CD14-positive monocyte (primary cell): Measurements from ENCODE around the gene ASTN2. TPM values are rescaled to one million over a fixed set of nuclear protein-coding genes. Genes with fewer than 3 reads are reported as not detected.

Source experiments
- DNase-seq, 3 donors: peaks; one replicate each; pipeline ENCODE4 v3.0.0-alpha.2; 2011 to 2022
- H2AFZ ChIP-seq: 2 replicates; pipeline ENCODE4 v1.6.0; 2012; ENCODE audit warnings: mild to moderate bottlenecking, low read depth, low read length, inconsistent platforms; ENCODE audit not compliant: insufficient read depth, poor library complexity, severe bottlenecking
- H3K27ac ChIP-seq, 2 donors: 1 replicate in 1 of 2; 2 replicates in 1 of 2; pipeline ENCODE4 v1.5.1; 2012 to 2013; ENCODE audit warnings: low read length in 2 of 2, control low read depth in 1 of 2, inconsistent platforms in 1 of 2, low read depth in 1 of 2, mild to moderate bottlenecking in 1 of 2
- H3K27me3 ChIP-seq, 2 donors: one replicate each; pipeline versions ENCODE4 v1.6.0 to v1.6.1; 2011 to 2013; ENCODE audit warnings: low read length in 2 of 2; ENCODE audit not compliant: control insufficient read depth in 2 of 2, insufficient read depth in 2 of 2
- H3K36me3 ChIP-seq, 2 donors: replicated peaks in 1 of 2; 1 replicate in 1 of 2; 2 replicates in 1 of 2; pipeline versions ENCODE4 v1.5.1 to v1.6.1; 2012 to 2013; ENCODE audit warnings: low read length in 2 of 2, control low read depth in 1 of 2, inconsistent platforms in 1 of 2, mild to moderate bottlenecking in 1 of 2; ENCODE audit not compliant: insufficient read depth in 2 of 2, control insufficient read depth in 1 of 2
- H3K4me1 ChIP-seq, 2 donors: 1 replicate in 1 of 2; 2 replicates in 1 of 2; pipeline versions ENCODE4 v1.5.1 to v1.6.1; 2012 to 2013; ENCODE audit warnings: low read length in 2 of 2, control low read depth in 1 of 2, inconsistent platforms in 1 of 2, mild to moderate bottlenecking in 1 of 2, moderate library complexity in 1 of 2; ENCODE audit not compliant: insufficient read depth in 2 of 2, control insufficient read depth in 1 of 2
- H3K4me2 ChIP-seq: replicated peaks from 2 replicates; pipeline ENCODE3; 2012; ENCODE audit warnings: low read length, moderate library complexity, mild to moderate bottlenecking; ENCODE audit not compliant: poor library complexity, severe bottlenecking; ENCODE audit errors: extremely low read depth
- H3K4me3 ChIP-seq, 3 experiments: fragments of 200-600 bp in 1 of 3; sonication (generic) in 1 of 3; replicated peaks in 1 of 3; 1 replicate in 2 of 3; 2 replicates in 1 of 3; pipeline ENCODE4 v1.5.1; 2011 to 2013; ENCODE audit warnings: low read length in 3 of 3, mild to moderate bottlenecking in 3 of 3, control low read depth in 2 of 3, low read depth in 2 of 3, inconsistent platforms in 1 of 3, moderate library complexity in 1 of 3
- H3K79me2 ChIP-seq: 2 replicates; pipeline ENCODE4 v1.6.0; 2012; ENCODE audit warnings: mild to moderate bottlenecking, control low read depth, inconsistent platforms, low read length, moderate library complexity; ENCODE audit not compliant: insufficient read depth
- H3K9ac ChIP-seq: 2 replicates; pipeline ENCODE4 v1.6.0; 2017; ENCODE audit warnings: low read length, mild to moderate bottlenecking; ENCODE audit not compliant: insufficient read depth, poor library complexity, severe bottlenecking
- H3K9me3 ChIP-seq, 2 donors: replicated peaks in 1 of 2; 1 replicate in 1 of 2; 2 replicates in 1 of 2; pipeline versions ENCODE4 v1.5.1 to v1.6.1; 2012 to 2013; ENCODE audit warnings: low read length in 2 of 2, control low read depth in 1 of 2; ENCODE audit not compliant: control insufficient read depth in 1 of 2, insufficient read depth in 1 of 2
- H4K20me1 ChIP-seq: 2 replicates; pipeline ENCODE4 v1.6.0; 2012; ENCODE audit warnings: mild to moderate bottlenecking, low read length, control low read depth, moderate library complexity; ENCODE audit not compliant: insufficient read depth
- H3K27ac Mint-ChIP-seq, 7 donors: one replicate each; pipeline ENCODE4 v1.8.0; 2020; ENCODE audit warnings: mild to moderate bottlenecking in 7 of 7, mixed read lengths in 7 of 7, moderate library complexity in 6 of 7, inconsistent platforms in 2 of 7
- H3K27me3 Mint-ChIP-seq, 3 donors: one replicate each; pipeline ENCODE4 v1.8.0; 2021 to 2022; ENCODE audit warnings: low read depth in 3 of 3, mild to moderate bottlenecking in 3 of 3, mixed read lengths in 3 of 3, moderate library complexity in 3 of 3, inconsistent platforms in 1 of 3
- H3K36me3 Mint-ChIP-seq, 2 donors: one replicate each; pipeline ENCODE4 v1.8.0; 2020; ENCODE audit warnings: mixed read lengths in 2 of 2, inconsistent platforms in 1 of 2, mild to moderate bottlenecking in 1 of 2
- H3K4me1 Mint-ChIP-seq: one replicate; pipeline ENCODE4 v1.8.0; 2020; ENCODE audit warnings: mild to moderate bottlenecking, mixed read lengths
- H3K4me3 Mint-ChIP-seq, 2 donors: one replicate each; pipeline ENCODE4 v1.8.0; 2020; ENCODE audit warnings: mild to moderate bottlenecking in 2 of 2, mixed read lengths in 2 of 2, moderate library complexity in 1 of 2
- H3K9me3 Mint-ChIP-seq, 7 donors: one replicate each; pipeline ENCODE4 v1.8.0; 2020 to 2022; ENCODE audit warnings: mixed read lengths in 7 of 7, mild to moderate bottlenecking in 6 of 7, moderate library complexity in 6 of 7, inconsistent platforms in 2 of 7
- CTCF ChIP-seq: fragments of 200-600 bp; IDR thresholded peaks from one replicate; pipeline ENCODE4 v1.8.0; 2022; ENCODE audit warnings: antibody characterized with exemption, mild to moderate bottlenecking
- WGBS: methylation state at CpG from one replicate; pipeline ENCODE4 v1.1.5; 2013; ENCODE audit warnings: missing lambda C conversion rate; ENCODE audit not compliant: insufficient coverage; 5-methylcytosine and 5-hydroxymethylcytosine counted together
- intact Hi-C, 2 donors: fragments of 100-400 bp; cut with micrococcal nuclease; formaldehyde crosslinking; loops; one replicate each; pipeline versions ENCODE4 v1.15.0 to v1.15.1; 2023
- polyA plus RNA-seq, 3 donors: library from polyadenylated mRNA; depleted of rRNA in 1 of 3; unstranded in 2 of 3; stranded (reverse) in 1 of 3; fragments of 300-500 nt in 2 of 3; fragments of >200 nt in 1 of 3; fragmentation: Illumina TruSeq in 2 of 3; gene quantifications; 1 replicate in 2 of 3; 2 replicates in 1 of 3; pipeline ENCODE4 v1.2.3, GENCODE V29; 2012 to 2021

ASTN2 gene
- polyA plus RNA-seq, 3 donors = not detected

GRCh38 chr9:116900543-116900942 is 514.3 kb downstream of the ASTN2 start:
- Histone ChIP-seq H3K4me2 (no peak overlapping the region), H3K4me1 (no peaks in the 10 kb centered on the region), H3K36me3 (no peaks in the 10 kb centered on the region), H2AFZ (no peak overlapping the region), H3K4me3 (no peak overlapping the region), H3K79me2 (no peaks in the 10 kb centered on the region), H3K9ac (no peak overlapping the region), H3K9me3 (peaks cover 3 to 8% of the 10 kb centered on the region in 2 donors), H3K27ac (no peak overlapping the region), H3K27me3 (no peaks in the 10 kb centered on the region), H4K20me1 (no peaks in the 10 kb centered on the region)
- WGBS = 89% methylated on average over 1 of the region's 6 CpGs
- intact Hi-C loops = no loop called here
- Mint-ChIP-seq H3K36me3 (no peaks in the 10 kb centered on the region), H3K27ac (no peak overlapping the region), H3K27me3 (peaks cover 0 to 2% (median 2%) of the 10 kb centered on the region in 3 donors), H3K4me1 (no peaks in the 10 kb centered on the region), H3K4me3 (no peak overlapping the region), H3K9me3 (peaks cover 10 to 20% (median 15%) of the 10 kb centered on the region in 7 donors)
- DNase-seq = no peak
- no peak for TF ChIP-seq CTCF

GRCh38 chr9:116900007-116900367 is 514.9 kb downstream of the ASTN2 start:
- no peaks in the 10 kb centered on the region for H3K4me1 Mint-ChIP-seq
- no peaks in the 10 kb centered on the region for H3K36me3 Mint-ChIP-seq
- no peak overlapping the region for H3K27ac Mint-ChIP-seq
- Histone ChIP-seq H4K20me1 (no peaks in the 10 kb centered on the region), H3K4me2 (no peak overlapping the region), H3K4me3 (no peak overlapping the region), H3K27ac (no peak overlapping the region), H3K4me1 (no peaks in the 10 kb centered on the region), H3K79me2 (no peaks in the 10 kb centered on the region), H3K27me3 (no peaks in the 10 kb centered on the region), H3K36me3 (no peaks in the 10 kb centered on the region), H3K9ac (no peak overlapping the region), H3K9me3 (peaks cover 3 to 8% of the 10 kb centered on the region in 2 donors), H2AFZ (no peak overlapping the region)
- H3K9me3 Mint-ChIP-seq = peaks cover 10 to 20% (median 15%) of the 10 kb centered on the region in 7 donors
- no peak overlapping the region for H3K4me3 Mint-ChIP-seq
- 100% methylated on average over 1 of the region's 1 CpG for WGBS
- H3K27me3 Mint-ChIP-seq = peaks cover 0 to 2% (median 2%) of the 10 kb centered on the region in 3 donors
- no peak for TF ChIP-seq CTCF
- intact Hi-C loops = no loop called here
- DNase-seq = no peak
